GM10266 (cell line): ENCODE data around the gene SEPTIN3.
A peak's percentile ranks its signal among the peaks of the same experiment; 100 is the strongest.

ENCODE experiments used
- DNase-seq: peaks from one replicate; pipeline ENCODE4 v3.0.0; 2012; ENCODE audit errors: extremely low spot score
- CTCF ChIP-seq: IDR thresholded peaks from 2 replicates; pipeline ENCODE4 v1.5.1; 2012; ENCODE audit warnings: mild to moderate bottlenecking, low read depth; ENCODE audit not compliant: control insufficient read depth, insufficient read depth; ENCODE audit errors: missing control alignments

Gene SEPTIN3

GRCh38 chr22:41934284-41935014 lies 34.8 kb upstream of the SEPTIN3 start:
- TF ChIP-seq CTCF, result no peak

GRCh38 chr22:41935015-41935351 lies 34.3 kb upstream of the SEPTIN3 start:
- no peak for TF ChIP-seq CTCF
- DNase-seq, result no peak

More at GRCh38 chr22:41934284-41935014, 34.8 kb upstream of the SEPTIN3 start:
- DNase-seq, result no peak

GRCh38 chr22:41935509-41935908 lies 33.7 kb upstream of the SEPTIN3 start:
- no peak for DNase-seq
- no peak for TF ChIP-seq CTCF

- no peak for TF ChIP-seq CTCF
- DNase-seq, result no peak
Observed at GRCh38 chr22:41936894-41937169, 32.4 kb upstream of the SEPTIN3 start.

GRCh38 chr22:41939981-41940831 lies 29.0 kb upstream of the SEPTIN3 start:
- TF ChIP-seq CTCF, result no peak
- DNase-seq, result peak; percentile 79

- DNase-seq, result peak; percentile 67
- TF ChIP-seq CTCF, result peak; percentile 94
Observed at GRCh38 chr22:41940832-41941765, 28.1 kb upstream of the SEPTIN3 start.
